HG02973 (cell line): ENCODE results near the gene CFAP210.
"Not testable (repeated sequence)": the region's sequence is repeated elsewhere in the genome, so short reads cannot be mapped to it uniquely, and the experiment has no call there.

Experiments
- ATAC-seq: cut with Tn5 transposase; IDR thresholded peaks from one replicate; pipeline ENCODE4 v1.9.1; 2021; ENCODE audit warnings: moderate library complexity; ENCODE audit not compliant: unreplicated experiment

The CFAP210 gene

DNA sequence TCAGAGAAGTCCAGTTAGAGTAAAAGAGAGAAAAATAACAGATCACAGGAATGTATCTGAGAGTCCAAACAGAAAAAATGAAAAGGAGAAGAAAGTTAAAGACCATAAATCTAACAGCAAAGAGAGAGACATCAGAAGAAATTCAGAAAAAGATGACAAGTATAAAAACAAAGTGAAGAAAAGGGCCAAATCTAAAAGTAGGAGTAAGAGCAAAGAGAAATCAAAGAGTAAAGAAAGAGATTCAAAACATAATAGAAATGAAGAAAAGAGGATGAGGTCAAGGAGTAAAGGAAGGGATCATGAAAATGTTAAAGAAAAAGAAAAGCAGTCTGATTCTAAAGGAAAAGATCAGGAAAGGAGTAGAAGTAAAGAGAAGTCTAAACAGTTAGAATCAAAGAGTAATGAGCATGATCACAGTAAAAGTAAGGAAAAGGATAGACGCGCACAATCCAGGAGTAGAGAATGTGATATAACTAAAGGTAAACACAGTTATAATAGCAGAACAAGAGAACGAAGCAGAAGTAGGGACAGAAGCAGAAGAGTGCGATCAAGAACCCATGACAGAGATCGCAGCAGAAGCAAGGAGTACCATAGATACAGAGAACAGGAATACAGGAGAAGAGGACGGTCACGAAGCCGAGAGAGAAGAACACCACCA is 57.6 kb downstream of the CFAP210 start:
- no peak for ATAC-seq

GRCh38 chr2:169625781-169626180 is 68.4 kb downstream of the CFAP210 start:
- no peak for ATAC-seq

DNA sequence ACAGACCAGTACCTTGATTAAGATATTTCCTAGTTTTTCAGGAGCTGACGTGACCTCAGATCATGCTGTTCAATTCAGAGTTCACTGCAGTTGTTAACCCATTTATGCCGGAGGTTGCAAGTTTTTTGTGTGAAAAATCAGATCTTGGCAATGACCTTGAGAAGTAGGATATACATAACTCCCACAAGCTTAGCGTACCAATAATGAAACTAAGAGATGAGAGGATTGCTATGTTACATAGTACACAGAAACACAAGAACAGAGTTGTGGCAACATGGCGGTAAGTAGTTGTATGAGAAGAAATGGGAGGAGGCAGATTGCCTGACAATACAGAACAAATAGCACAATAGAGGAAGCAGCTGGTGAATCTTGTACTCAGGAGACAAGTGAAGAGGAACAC is 71.0 kb downstream of the CFAP210 start:
- no peak for ATAC-seq

GRCh38 chr2:169620509-169620908 is 73.7 kb downstream of the CFAP210 start:
- ATAC-seq, result no peak

- ATAC-seq, result no peak
Measured at GRCh38 chr2:169619946-169620345, 74.3 kb downstream of the CFAP210 start.

- ATAC-seq, result not testable (repeated sequence)
Measured at GRCh38 chr2:169615982-169616381, 78.2 kb downstream of the CFAP210 start.

GRCh38 chr2:169613876-169614275 is 80.3 kb downstream of the CFAP210 start:
- ATAC-seq, result no peak

- no peak for ATAC-seq
Measured at GRCh38 chr2:169609264-169609663, 84.9 kb downstream of the CFAP210 start.

GRCh38 chr2:169599568-169599967 is 94.6 kb downstream of the CFAP210 start:
- ATAC-seq, result no peak

GRCh38 chr2:169598982-169599381 is 95.2 kb downstream of the CFAP210 start:
- no peak for ATAC-seq

DNA sequence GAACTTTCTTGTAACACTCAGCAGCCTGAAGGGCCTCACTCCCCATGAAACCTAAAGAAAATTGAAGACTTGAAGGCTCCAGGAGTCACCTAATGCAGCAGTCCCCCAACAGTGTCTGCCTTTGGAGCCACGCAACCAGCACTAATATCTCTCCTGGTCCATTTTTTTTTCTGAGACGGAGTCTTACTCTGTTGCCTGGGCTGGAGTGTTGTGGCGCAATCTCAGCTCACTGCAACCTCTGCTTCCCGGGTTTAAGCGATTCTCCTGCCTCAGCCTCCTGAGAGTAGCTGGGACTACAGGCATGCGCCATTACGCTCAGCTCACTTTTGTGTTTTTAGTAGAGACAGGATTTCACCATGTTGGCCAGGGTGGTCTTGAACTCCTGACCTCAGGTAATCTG is 97.7 kb downstream of the CFAP210 start:
- ATAC-seq, result not testable (repeated sequence)
